CD4-positive, alpha-beta T cell treated with Interleukin-21 for 1 hour (primary cell): ENCODE results near the gene APH1B.
"Not testable (repeated sequence)": the region's sequence is repeated elsewhere in the genome, so short reads cannot be mapped to it uniquely, and the experiment has no call there.

ENCODE experiments used
- DNase-seq: peaks from one replicate; pipeline ENCODE4 v3.0.0-alpha.2; 2020

APH1B gene

GRCh38 chr15:63301088-63301487, 23.7 kb downstream of the APH1B start:
- DNase-seq = no peak

- no peak for DNase-seq
Observed at GRCh38 chr15:63305260-63305659, 27.9 kb downstream of the APH1B start.

DNA sequence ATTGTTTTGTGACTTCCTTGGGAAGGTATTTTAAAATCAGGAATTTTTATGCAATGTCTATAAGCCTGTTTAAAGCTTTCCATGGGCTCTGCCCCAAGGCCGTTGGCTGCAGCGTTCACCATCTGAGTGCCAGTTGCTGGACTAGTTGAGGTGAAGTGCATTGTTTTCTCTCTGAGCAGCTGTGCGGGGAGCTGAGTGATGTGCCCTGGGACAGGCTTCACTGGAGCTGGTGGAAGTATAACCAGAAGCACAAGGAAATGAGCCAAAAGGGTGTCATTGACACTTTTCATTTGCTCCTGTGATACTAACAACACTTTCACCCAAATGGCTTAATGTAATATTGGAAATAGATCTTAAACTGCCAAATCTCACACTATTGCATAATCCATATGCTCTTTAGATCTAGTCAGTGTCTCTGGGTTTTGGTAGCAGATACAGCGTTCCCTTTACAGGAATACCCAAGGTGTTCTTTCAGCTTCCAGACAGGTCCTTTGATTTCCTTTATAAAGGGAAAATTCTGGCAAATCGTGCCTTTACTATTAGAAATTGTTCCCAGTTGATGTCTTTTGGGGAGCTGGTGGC, 29.2 kb downstream of the APH1B start:
- DNase-seq = no peak

- DNase-seq = no peak
Observed at GRCh38 chr15:63308491-63308890, 31.1 kb downstream of the APH1B start.

GRCh38 chr15:63308947-63309346, 31.5 kb downstream of the APH1B start:
- no peak for DNase-seq

- DNase-seq = no peak
Observed at GRCh38 chr15:63310646-63311045, 33.2 kb downstream of the APH1B start.

DNA sequence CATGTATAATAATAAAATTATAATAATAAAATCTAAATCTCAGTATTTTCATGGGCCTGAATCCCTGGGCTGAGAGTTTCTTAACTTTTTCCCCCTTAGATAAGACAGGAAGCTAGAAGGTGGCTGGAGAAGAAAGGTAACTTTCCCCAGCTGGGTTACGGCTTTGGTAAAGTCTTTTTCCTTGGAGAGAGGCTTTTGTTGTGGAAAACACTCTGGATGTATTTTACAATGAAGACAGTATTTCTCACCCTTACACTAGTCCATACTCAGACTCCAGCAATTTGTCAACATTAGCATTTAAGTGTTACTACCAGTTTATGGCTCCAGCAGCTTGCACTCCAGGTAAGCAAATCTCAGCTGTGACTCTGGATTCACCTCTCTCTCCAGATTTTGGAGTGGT, 34.9 kb downstream of the APH1B start:
- no peak for DNase-seq

- no peak for DNase-seq
Observed at GRCh38 chr15:63313825-63314224, 36.4 kb downstream of the APH1B start.

GRCh38 chr15:63314409-63314808, 37.0 kb downstream of the APH1B start:
- DNase-seq = no peak

DNA sequence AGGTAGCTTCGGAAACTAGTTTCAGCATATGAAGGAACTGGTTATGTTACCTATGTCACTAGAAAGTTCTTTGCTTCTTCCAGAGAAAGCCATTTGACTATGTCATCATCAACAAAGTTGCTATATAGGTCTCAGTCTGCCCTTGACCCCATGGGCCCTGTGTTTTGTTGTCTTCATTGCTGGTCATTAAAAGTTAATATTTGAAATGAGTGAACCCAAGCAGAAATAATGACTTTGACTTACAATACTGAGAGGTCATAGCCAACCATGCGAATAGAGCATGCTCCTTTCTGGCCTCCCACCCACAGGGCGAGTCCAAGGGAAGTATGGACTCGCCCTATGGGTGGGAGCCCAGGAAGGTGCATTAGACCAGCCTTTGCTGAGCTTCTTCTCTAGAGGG, 40.9 kb downstream of the APH1B start:
- no peak for DNase-seq

DNA sequence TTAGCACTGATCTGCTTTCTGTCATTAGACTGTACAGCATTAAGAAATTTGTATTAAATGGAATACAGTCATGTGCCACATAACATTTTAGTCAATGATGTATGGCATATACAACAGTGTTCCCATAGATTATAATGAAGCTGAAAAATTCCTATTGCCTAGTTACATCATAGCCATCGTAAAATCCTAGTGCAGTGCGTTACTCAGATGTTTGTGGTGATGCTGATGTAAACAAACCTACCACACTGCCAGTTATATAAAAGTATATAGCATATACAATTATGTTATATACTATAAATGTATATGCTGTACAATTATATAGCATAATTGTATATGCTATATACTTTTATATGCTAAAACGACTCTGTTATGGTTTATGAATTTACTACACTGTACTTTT, 41.7 kb downstream of the APH1B start:
- DNase-seq = no peak

GRCh38 chr15:63320446-63320845, 43.0 kb downstream of the APH1B start:
- not testable (repeated sequence) for DNase-seq

- DNase-seq = not testable (repeated sequence)
Observed at GRCh38 chr15:63320981-63321380, 43.6 kb downstream of the APH1B start.

GRCh38 chr15:63321462-63321861, 44.1 kb downstream of the APH1B start:
- no peak for DNase-seq

DNA sequence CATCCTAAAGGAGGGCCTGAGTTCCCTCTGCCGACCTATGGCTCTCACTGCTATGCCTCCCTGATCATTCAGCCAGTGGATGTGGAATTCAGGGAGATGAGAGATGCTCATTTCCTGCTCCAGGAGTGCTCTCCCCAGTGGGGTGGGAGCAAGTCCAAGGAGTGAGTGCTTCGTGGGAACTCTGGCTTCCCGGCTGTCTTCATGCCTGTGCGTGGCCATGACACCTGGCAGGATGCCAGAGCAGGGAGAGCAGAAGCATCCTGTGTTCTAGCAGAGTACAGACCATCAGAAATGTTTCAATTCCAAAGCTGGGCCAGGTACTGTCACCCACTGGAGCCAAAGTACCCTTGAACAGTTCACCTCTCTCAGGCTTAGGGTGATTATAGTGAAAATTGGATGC, 45.1 kb downstream of the APH1B start:
- DNase-seq = no peak

DNA sequence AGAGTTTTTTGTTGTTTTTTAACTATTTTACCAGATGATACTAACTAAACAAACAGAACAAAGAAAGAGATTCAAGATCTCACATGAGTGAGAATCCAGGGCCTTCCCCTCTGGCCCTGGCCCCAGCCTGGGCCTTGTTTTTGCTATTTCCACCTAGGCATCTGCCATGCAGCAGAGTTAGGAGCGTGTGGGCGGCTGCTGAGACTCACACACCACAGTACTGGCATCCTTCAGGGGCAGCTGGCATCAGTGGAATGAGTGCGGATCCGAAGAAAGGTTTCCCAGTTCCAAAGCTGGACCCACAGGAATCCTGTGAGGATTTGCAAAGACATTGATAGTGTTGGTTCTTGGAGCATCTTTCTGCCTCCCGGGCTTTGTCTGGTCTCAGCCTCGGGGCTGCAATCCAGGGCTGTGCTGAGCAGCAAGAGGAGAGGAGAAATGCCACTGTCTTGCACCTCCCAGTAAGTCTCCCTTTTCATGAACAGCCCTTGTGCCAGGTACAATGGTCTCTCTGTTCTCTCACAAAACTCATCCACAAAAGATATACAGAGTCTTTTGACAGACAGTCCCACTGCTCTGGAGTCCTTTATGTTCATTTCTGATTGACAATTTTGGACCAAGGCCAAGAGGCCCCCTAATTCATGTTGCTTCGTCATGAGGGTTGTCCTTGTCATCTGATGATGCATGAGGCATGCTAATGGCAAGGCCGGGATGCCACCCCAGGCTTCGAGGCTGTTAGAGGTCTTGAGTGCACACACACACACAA, 46.6 kb downstream of the APH1B start:
- DNase-seq = no peak

DNA sequence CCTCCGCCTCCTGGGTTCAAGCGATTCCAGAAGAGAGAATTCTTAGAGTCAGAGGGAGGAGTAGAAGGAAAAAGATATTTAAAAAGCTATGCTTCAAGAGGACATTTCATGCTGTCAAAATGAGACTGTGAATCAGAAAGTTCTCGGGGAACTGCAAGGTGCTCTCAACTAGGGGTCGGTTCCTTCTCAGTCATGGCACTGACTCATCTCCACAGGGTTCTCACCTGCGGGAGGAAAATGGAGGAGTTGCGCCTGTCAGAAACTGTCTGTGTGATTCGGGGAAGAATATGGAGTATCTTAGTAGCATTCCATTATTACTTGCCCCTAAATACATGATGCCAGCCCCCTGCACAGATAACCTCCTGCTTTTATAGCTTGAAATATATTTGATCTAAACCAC, 47.4 kb downstream of the APH1B start:
- no peak for DNase-seq

DNA sequence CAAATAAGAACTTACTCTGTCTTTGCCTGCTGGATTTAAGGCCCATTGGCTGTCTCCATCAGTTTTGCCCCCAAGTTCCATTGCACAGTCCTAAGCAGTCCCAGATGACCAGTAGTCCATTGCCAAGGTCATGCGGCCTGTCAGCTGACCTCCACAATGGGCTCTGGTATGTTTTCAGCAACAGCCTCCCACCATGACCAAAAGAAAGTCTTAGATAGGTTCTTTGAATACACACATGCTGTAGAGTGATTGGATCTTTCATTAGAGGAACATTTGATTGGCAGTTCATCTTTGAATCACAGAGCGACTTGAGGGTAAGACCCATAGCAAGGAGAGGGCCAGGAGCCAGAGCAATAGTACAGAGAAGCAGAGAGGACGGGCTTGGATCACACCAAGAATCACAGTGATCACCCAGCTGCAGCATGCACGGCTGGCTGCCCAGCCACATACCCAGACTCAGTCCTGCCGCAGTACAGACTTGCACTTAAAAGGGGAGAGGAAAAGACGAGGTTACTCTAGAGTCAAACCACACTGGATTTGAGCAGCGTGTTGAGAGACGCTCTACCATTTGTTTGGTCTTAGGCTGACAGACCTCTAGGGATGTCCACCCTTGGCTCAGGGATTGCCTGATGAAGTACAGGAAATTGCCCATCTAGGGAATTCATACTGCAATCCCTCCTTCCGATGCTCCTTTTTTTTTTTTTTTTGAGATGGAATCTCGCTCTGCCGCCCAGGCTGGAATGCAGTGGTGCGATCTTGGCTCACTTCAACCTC, 50.4 kb downstream of the APH1B start:
- no peak for DNase-seq

- no peak for DNase-seq
Observed at GRCh38 chr15:63329567-63330350, 52.4 kb downstream of the APH1B start.

- no peak for DNase-seq
Observed at GRCh38 chr15:63330926-63331325, 53.5 kb downstream of the APH1B start.

- DNase-seq = no peak
Observed at GRCh38 chr15:63331456-63331855, 54.1 kb downstream of the APH1B start.

DNA sequence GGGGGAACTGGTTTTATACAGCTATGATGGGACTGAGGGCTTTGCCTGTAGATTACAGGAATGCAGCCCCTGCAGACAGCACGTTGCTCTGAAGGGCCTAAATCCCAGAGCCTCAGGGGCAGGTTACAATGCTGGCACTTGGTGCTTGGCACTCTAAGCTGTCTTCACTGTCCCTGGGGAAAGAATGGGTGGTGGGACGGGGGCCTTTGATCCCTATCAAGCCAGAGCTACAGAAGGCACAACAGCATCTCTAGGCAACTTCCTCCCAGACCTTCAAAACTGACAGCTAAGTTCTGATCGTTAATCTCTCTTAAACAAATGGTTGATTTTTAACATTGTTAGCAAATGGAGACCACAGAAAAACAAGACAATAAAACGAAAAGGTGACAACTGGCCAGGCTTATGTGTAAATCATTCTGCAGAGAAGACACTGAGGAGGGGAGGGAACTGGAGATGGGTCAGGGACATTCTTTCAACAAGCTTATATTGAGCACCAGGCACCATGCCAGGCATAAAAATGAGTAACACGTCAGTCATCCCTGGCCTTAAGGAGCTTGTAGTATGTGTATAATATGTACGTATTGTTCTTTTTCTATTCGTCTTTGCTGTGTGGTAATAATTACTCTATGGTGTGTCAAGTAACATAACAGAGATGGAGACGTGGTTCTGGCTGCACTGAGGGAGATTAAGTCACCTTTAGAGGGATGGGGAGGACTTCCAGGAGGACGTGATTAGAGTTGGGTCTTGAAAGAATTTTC, 55.1 kb downstream of the APH1B start:
- DNase-seq = no peak

DNA sequence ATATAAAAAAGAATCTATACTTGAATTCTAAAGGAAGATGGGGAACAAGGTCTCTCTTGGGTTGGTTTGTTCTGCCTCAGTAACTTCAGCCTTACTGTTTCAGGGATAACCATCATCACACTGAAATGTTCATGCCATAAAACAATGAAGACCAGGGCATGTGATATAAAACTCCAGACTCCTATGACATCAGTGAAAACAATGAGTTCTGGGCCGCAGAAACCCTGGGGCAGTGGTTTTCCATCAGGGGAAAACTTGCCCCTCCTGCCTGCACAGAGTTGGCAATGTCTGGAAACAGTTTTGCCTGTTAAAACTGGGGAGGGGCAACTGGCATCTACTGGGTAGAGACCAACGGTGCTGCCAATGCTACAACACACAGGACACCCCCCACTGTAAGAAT, 57.4 kb downstream of the APH1B start:
- no peak for DNase-seq
